Lower leg skin (tissue), 4 donors: ENCODE data around the gene DSCAML1. TPM values are rescaled to one million over a fixed set of nuclear protein-coding genes. Genes with fewer than 3 reads are reported as not detected.

ENCODE experiments used
- DNase-seq, 2 donors: peaks; one replicate each; pipeline ENCODE4 v3.0.0-alpha.2; 2019; ENCODE audit warnings: low spot score in 2 of 2
- H3K4me3 ChIP-seq: fragments of 200-600 bp; sonication (generic); 2 replicates; pipeline ENCODE4 v1.5.1; 2017; ENCODE audit warnings: mild to moderate bottlenecking, low read depth; ENCODE audit not compliant: poor library complexity, severe bottlenecking
- POLR2A ChIP-seq, 2 donors: fragments of 450-650 bp; IDR thresholded peaks; one replicate each; pipeline ENCODE4 v1.6.1; 2016 to 2017; ENCODE audit warnings: antibody characterized with exemption in 2 of 2, mild to moderate bottlenecking in 1 of 2, moderate library complexity in 1 of 2
- WGBS, 2 donors: methylation state at CpG; one replicate each; pipeline ENCODE4 v1.1.5; 2018; 5-methylcytosine and 5-hydroxymethylcytosine counted together
- intact Hi-C: fragments of 100-400 bp; cut with DNase I; formaldehyde crosslinking; loops from one replicate; pipeline ENCODE4 v1.15.0; 2023; ENCODE audit warnings: low total_unique reads
- total RNA-seq, 4 donors: library from RNA; depleted of rRNA; stranded (reverse); fragments of >200 nt; gene quantifications; one replicate each; pipeline ENCODE4 v1.1.0, GENCODE V29; 2016
- TF ChIP-seq, protein P1 (sequence below), 3 donors: fragments of 450-650 bp; IDR thresholded peaks; one replicate each; pipeline ENCODE4 v1.5.1; 2016; ENCODE audit warnings: antibody characterized with exemption in 3 of 3, mild to moderate bottlenecking in 3 of 3, moderate library complexity in 2 of 3

The DSCAML1 gene
- total RNA-seq, 4 donors from 2014 or later: 0.07 to 0.13 (median 0.08) TPM

GRCh38 chr11:117604336-117604995, 192.6 kb downstream of the DSCAML1 start:
- TF ChIP-seq POLR2A (IDR thresholded peaks at IDR 0.05): no peak
- TF ChIP-seq, protein P1, sequence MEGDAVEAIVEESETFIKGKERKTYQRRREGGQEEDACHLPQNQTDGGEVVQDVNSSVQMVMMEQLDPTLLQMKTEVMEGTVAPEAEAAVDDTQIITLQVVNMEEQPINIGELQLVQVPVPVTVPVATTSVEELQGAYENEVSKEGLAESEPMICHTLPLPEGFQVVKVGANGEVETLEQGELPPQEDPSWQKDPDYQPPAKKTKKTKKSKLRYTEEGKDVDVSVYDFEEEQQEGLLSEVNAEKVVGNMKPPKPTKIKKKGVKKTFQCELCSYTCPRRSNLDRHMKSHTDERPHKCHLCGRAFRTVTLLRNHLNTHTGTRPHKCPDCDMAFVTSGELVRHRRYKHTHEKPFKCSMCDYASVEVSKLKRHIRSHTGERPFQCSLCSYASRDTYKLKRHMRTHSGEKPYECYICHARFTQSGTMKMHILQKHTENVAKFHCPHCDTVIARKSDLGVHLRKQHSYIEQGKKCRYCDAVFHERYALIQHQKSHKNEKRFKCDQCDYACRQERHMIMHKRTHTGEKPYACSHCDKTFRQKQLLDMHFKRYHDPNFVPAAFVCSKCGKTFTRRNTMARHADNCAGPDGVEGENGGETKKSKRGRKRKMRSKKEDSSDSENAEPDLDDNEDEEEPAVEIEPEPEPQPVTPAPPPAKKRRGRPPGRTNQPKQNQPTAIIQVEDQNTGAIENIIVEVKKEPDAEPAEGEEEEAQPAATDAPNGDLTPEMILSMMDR (IDR thresholded peaks at IDR 0.05): no peak
- WGBS, 2 donors: 46 to 49% methylated on average over 14 of the region's 14 CpGs
- intact Hi-C loops: no loop called here
- DNase-seq: no peak
- no peak overlapping the region for H3K4me3 ChIP-seq

GRCh38 chr11:117603932-117604331, 193.1 kb downstream of the DSCAML1 start:
- no peak for DNase-seq
- H3K4me3 ChIP-seq: no peak overlapping the region
- WGBS, 2 donors: 83 to 90% methylated on average over 5 of the region's 5 CpGs
- TF ChIP-seq POLR2A (IDR thresholded peaks at IDR 0.05): no peak
- TF ChIP-seq, protein P1 (IDR thresholded peaks at IDR 0.05): no peak
- intact Hi-C loops: no loop called here

DNA sequence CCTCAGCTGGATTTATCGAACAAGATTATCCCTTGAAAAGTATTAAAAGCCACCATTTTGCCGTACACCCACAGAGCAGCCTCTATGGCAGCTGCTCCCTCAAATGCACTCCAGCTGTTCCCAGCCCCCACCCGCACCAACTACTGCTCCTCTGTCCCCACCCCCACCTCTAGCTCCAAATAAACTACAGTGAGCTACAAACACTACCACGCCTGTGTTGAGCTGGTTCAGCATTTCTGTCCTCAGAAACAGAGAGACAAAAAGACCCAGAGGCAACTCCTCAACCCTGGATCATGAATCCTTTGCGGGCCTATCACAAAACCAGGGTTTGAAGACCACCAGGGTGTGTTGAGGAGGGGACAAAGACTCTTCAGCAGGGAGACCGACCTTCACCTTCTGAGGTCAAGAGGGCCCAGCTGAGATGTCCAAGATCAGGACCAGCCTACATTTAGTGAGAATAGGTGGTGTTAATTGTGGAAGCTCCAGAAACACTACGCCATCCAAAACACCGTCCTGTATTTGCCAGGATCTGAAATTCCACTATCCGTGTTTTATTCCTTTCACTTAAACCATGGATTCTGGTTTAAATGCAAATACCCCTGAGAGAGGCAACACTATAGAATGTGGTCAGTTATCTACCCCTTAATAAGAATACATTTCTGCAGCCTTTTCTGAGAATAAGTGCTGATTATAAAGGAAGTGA, 195.9 kb downstream of the DSCAML1 start:
- intact Hi-C loops: no loop called here
- H3K4me3 ChIP-seq: no peak overlapping the region
- no peak for TF ChIP-seq POLR2A (IDR thresholded peaks at IDR 0.05)
- TF ChIP-seq, protein P1 (IDR thresholded peaks at IDR 0.05): no peak
- DNase-seq: no peak
- WGBS, 2 donors: 78 to 82% methylated on average over 9 of the region's 9 CpGs

- no peak overlapping the region for H3K4me3 ChIP-seq
- 23 to 29% methylated on average over 10 of the region's 10 CpGs for WGBS, 2 donors
- DNase-seq: no peak
- intact Hi-C loops: no loop called here
- no peak for TF ChIP-seq POLR2A (IDR thresholded peaks at IDR 0.05)
- TF ChIP-seq, protein P1 (IDR thresholded peaks at IDR 0.05): no peak
Observed at GRCh38 chr11:117600234-117600783, 196.7 kb downstream of the DSCAML1 start.

GRCh38 chr11:117597071-117597470, 199.9 kb downstream of the DSCAML1 start:
- no peak overlapping the region for H3K4me3 ChIP-seq
- no peak for TF ChIP-seq POLR2A (IDR thresholded peaks at IDR 0.05)
- TF ChIP-seq, protein P1 (IDR thresholded peaks at IDR 0.05): no peak
- intact Hi-C loops: no loop called here
- no peak for DNase-seq
- 43 to 52% methylated on average over 7 of the region's 7 CpGs for WGBS, 2 donors
